ENCODE results near the gene WWOX.

GRCh38 chr16:78281115-78281514 lies 181.7 kb downstream of the WWOX start:
- TF ChIP-seq CTCF (IDR thresholded peaks at IDR 0.05; ENCODE audit: insufficient read depth, low read depth, low read length), result no peak
- no peak for TF ChIP-seq EZH2 (IDR thresholded peaks at IDR 0.05; ENCODE audit: insufficient read depth, low read length)
